Measurements from ENCODE around the gene CBL. TPM values are rescaled to one million over a fixed set of nuclear protein-coding genes. Genes with fewer than 3 reads are reported as not detected.

Gene CBL
- total and polyA plus RNA-seq, 9 donors, result 6.0 to 15.0 (median 11.4) TPM

DNA sequence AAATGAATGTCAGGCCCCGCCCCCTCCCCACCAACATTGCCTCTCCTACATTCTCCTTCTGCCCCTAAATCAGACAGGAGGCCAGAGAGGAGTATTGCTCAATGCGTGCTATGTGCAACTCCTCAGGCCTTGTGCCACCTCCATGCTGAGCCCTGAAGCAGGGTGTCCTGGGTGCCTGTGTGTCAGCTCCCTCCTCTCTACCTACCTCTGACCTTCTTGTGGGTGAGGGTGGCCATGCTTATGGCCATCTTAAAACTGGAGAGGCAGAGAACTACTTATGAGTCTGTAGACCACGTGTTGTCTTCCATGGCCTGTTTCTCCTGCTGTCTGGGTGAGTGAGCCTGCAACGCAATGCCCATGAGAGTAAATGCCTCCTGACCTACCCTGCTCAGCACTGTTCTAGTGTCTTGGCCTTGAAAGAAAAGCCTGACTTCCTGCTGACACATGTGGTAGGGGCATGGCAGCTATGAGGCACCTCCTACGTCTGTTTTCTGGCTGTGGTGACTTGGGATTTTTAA is 100.3 kb downstream of the CBL start:
- DNase-seq, result peak; percentile 32
- Histone ChIP-seq H3K27me3 (ENCODE audit: control insufficient read depth, insufficient read depth, low read length) (no peaks in the 10 kb centered on the region), H3K9me3 (replicated peaks; ENCODE audit: control insufficient read depth, low read depth, low read length) (no peaks in the 10 kb centered on the region), H3K4me1 (ENCODE audit: control insufficient read depth, insufficient read depth, low read length) (peaks cover 18% of the 10 kb centered on the region), H3K27ac (ENCODE audit: low read length) (peak overlapping the region; percentile 51), H3K4me3 (ENCODE audit: low read length) (no peak overlapping the region), H3K36me3 (ENCODE audit: control insufficient read depth, insufficient read depth, low read length) (peaks cover 77% of the 10 kb centered on the region)
- WGBS (ENCODE audit: insufficient coverage), result 75% methylated on average over 2 of the region's 5 CpGs

DNA sequence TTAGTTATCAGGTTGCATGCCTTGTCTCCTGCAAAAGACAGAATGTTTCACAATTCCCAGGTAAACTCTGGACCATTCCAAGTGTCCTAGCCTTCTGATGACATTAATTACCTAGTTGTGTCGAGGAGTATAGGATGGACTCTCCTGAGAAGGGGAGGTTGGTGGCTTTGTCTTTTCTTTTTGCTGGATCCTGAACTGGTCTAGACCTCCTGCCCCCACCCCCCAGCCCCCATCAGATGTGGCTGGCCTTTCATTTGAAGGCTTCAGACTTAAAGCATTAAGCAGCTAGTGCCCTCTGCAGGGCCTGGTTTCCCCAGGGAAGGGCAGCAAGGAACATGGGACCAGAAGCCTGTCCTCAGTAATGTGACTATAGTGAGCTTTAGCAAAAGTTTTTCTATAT is 101.1 kb downstream of the CBL start:
- DNase-seq, result no peak
- WGBS (ENCODE audit: insufficient coverage), result no CpG with 5 or more reads among the region's 1 CpG

DNA sequence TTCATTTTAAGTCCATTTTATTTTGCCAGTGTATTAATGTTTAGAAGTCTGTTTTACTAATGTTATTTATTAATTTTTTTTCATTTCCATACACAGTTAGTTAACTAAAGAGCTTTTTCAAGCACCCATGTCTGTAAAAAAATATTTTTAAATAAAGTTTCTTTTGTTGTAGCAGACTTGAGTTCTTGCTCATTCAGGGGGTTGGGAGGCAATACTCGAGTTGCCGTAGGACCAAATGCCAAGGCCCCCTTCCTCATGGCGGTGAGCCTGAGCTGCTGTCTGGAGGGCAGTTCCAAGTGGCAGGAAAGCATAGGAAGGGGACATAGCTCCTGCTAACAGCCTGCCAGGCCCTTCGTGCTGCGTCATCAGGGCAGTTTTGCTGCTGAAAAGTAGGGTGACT is 101.8 kb downstream of the CBL start:
- Histone ChIP-seq H3K9me3 (replicated peaks; ENCODE audit: control insufficient read depth, low read depth, low read length) (no peaks in the 10 kb centered on the region), H3K27me3 (ENCODE audit: control insufficient read depth, insufficient read depth, low read length) (no peaks in the 10 kb centered on the region), H3K27ac (ENCODE audit: low read length) (no peak overlapping the region), H3K4me3 (ENCODE audit: low read length) (no peak overlapping the region), H3K36me3 (ENCODE audit: control insufficient read depth, insufficient read depth, low read length) (peaks cover 82% of the 10 kb centered on the region), H3K4me1 (ENCODE audit: control insufficient read depth, insufficient read depth, low read length) (peaks cover 15% of the 10 kb centered on the region)
- DNase-seq, result peak; percentile 6
- 71% methylated on average over 4 of the region's 5 CpGs for WGBS (ENCODE audit: insufficient coverage)

More for the DNA sequence above, 101.1 kb downstream of the CBL start:
- Histone ChIP-seq H3K36me3 (ENCODE audit: control insufficient read depth, insufficient read depth, low read length) (peaks cover 79% of the 10 kb centered on the region), H3K9me3 (replicated peaks; ENCODE audit: control insufficient read depth, low read depth, low read length) (no peaks in the 10 kb centered on the region), H3K27ac (ENCODE audit: low read length) (no peak overlapping the region), H3K27me3 (ENCODE audit: control insufficient read depth, insufficient read depth, low read length) (no peaks in the 10 kb centered on the region), H3K4me3 (ENCODE audit: low read length) (no peak overlapping the region), H3K4me1 (ENCODE audit: control insufficient read depth, insufficient read depth, low read length) (peaks cover 13% of the 10 kb centered on the region)

- Histone ChIP-seq H3K27ac (ENCODE audit: low read length) (no peak overlapping the region), H3K4me3 (ENCODE audit: low read length) (no peak overlapping the region), H3K9me3 (replicated peaks; ENCODE audit: control insufficient read depth, low read depth, low read length) (no peaks in the 10 kb centered on the region), H3K27me3 (ENCODE audit: control insufficient read depth, insufficient read depth, low read length) (no peaks in the 10 kb centered on the region), H3K36me3 (ENCODE audit: control insufficient read depth, insufficient read depth, low read length) (peaks cover 86% of the 10 kb centered on the region), H3K4me1 (ENCODE audit: control insufficient read depth, insufficient read depth, low read length) (peaks cover 13% of the 10 kb centered on the region)
- DNase-seq, result no peak
- WGBS (ENCODE audit: insufficient coverage), result 95% methylated on average over 11 of the region's 11 CpGs
Observed at GRCh38 chr11:119309411-119309810, 103.3 kb downstream of the CBL start.

GRCh38 chr11:119309953-119310681 is 104.0 kb downstream of the CBL start:
- Histone ChIP-seq H3K27ac (ENCODE audit: low read length) (no peak overlapping the region), H3K9me3 (replicated peaks; ENCODE audit: control insufficient read depth, low read depth, low read length) (no peaks in the 10 kb centered on the region), H3K27me3 (ENCODE audit: control insufficient read depth, insufficient read depth, low read length) (no peaks in the 10 kb centered on the region), H3K4me3 (ENCODE audit: low read length) (no peak overlapping the region), H3K36me3 (ENCODE audit: control insufficient read depth, insufficient read depth, low read length) (peaks cover 89% of the 10 kb centered on the region), H3K4me1 (ENCODE audit: control insufficient read depth, insufficient read depth, low read length) (peaks cover 20% of the 10 kb centered on the region)
- 75% methylated on average over 13 of the region's 17 CpGs for WGBS (ENCODE audit: insufficient coverage)
- DNase-seq, result no peak

- 90% methylated on average over 19 of the region's 20 CpGs for WGBS (ENCODE audit: insufficient coverage)
- H3K9me3 ChIP-seq (replicated peaks; ENCODE audit: control insufficient read depth, low read depth, low read length), result no peaks in the 10 kb centered on the region
- peaks cover 26% of the 10 kb centered on the region for H3K4me1 ChIP-seq (ENCODE audit: control insufficient read depth, insufficient read depth, low read length)
- peaks cover 88% of the 10 kb centered on the region for H3K36me3 ChIP-seq (ENCODE audit: control insufficient read depth, insufficient read depth, low read length)
- no peak overlapping the region for H3K27ac ChIP-seq (ENCODE audit: low read length)
- DNase-seq, result peak; percentile 4
- H3K4me3 ChIP-seq (ENCODE audit: low read length), result no peak overlapping the region
- H3K27me3 ChIP-seq (ENCODE audit: control insufficient read depth, insufficient read depth, low read length), result peaks cover under 1% of the 10 kb centered on the region
Observed at GRCh38 chr11:119310682-119311052, 104.5 kb downstream of the CBL start.

GRCh38 chr11:119314726-119315125 is 108.6 kb downstream of the CBL start:
- H3K36me3 ChIP-seq (ENCODE audit: control insufficient read depth, insufficient read depth, low read length), result peaks cover 55% of the 10 kb centered on the region
- 65% methylated on average over 9 of the region's 18 CpGs for WGBS (ENCODE audit: insufficient coverage)
- H3K4me1 ChIP-seq (ENCODE audit: control insufficient read depth, insufficient read depth, low read length), result peaks cover 50% of the 10 kb centered on the region
- peak overlapping the region; percentile 57 for H3K4me3 ChIP-seq (ENCODE audit: low read length)
- DNase-seq, result peak; percentile 10
- H3K9me3 ChIP-seq (replicated peaks; ENCODE audit: control insufficient read depth, low read depth, low read length), result no peaks in the 10 kb centered on the region
- peak overlapping the region; percentile 93 for H3K27ac ChIP-seq (ENCODE audit: low read length)
- H3K27me3 ChIP-seq (ENCODE audit: control insufficient read depth, insufficient read depth, low read length), result peaks cover 6% of the 10 kb centered on the region

DNA sequence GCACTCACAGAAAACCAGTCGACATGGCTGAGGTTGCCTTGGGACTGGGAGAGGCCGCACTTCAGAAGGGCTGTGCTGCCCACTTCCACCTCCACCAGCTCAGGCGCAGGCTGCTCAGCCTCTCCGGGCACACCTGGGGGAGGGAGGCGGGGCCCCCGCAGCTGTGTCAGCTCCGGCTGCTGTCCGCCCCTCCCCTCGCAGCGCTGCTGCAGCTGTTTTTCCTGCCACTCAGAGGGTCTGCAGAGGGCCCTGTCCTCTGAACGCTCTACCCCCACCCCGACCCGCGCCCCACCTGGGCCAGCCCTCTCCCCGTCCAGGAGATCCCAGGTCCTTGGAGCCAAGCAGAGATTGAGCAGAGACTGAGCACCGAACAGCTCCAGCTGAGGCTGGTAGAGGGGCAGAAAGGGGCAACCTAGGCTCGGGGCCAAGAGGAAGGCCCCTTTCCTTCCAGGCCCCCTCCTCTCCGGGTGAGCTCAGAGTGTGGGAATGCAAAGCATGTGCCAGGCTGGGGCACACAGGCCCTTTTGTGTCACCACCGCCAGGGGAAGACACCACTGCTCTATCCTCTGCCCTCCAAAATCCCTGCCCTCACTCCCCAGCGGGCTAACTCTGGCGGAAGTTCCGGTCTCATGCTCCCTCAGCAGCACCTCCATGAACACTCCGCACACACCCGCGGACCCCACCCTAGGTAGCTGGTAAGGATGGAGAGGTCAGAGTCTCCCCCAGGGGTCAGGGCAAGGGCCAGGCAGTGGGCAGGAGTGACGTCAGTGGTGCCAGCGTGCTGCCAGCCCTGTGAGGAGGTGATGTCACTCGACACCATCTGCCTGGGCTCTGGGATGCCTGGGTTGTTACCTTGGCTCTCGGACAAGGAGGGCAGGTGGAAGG is 109.2 kb downstream of the CBL start:
- Histone ChIP-seq H3K4me3 (ENCODE audit: low read length) (peak overlapping the region; percentile 57), H3K9me3 (replicated peaks; ENCODE audit: control insufficient read depth, low read depth, low read length) (no peaks in the 10 kb centered on the region), H3K27ac (ENCODE audit: low read length) (peak overlapping the region; percentile 93), H3K4me1 (ENCODE audit: control insufficient read depth, insufficient read depth, low read length) (peaks cover 57% of the 10 kb centered on the region), H3K36me3 (ENCODE audit: control insufficient read depth, insufficient read depth, low read length) (peaks cover 48% of the 10 kb centered on the region), H3K27me3 (ENCODE audit: control insufficient read depth, insufficient read depth, low read length) (peaks cover 6% of the 10 kb centered on the region)
- DNase-seq, result peak; percentile 82
- 7% methylated on average over 17 of the region's 29 CpGs for WGBS (ENCODE audit: insufficient coverage)

GRCh38 chr11:119316016-119316728 is 110.0 kb downstream of the CBL start:
- Histone ChIP-seq H3K4me3 (ENCODE audit: low read length) (peak overlapping the region; percentile 57), H3K4me1 (ENCODE audit: control insufficient read depth, insufficient read depth, low read length) (peaks cover 63% of the 10 kb centered on the region), H3K9me3 (replicated peaks; ENCODE audit: control insufficient read depth, low read depth, low read length) (no peaks in the 10 kb centered on the region), H3K27ac (ENCODE audit: low read length) (peak overlapping the region; percentile 93), H3K27me3 (ENCODE audit: control insufficient read depth, insufficient read depth, low read length) (peaks cover 6% of the 10 kb centered on the region), H3K36me3 (ENCODE audit: control insufficient read depth, insufficient read depth, low read length) (peaks cover 40% of the 10 kb centered on the region)
- WGBS (ENCODE audit: insufficient coverage), result 2% methylated on average over 44 of the region's 46 CpGs
- DNase-seq, result peak; percentile 78
